PC-3 (cell line): ENCODE measurements around the gene ATG7.

Experiments used
- CTCF ChIP-seq: fragments of 300-600 bp; sonication (generic); conservative IDR thresholded peaks from 2 replicates; pipeline ENCODE4 v1.5.1; 2017; ENCODE audit warnings: antibody characterized with exemption, low read depth, mild to moderate bottlenecking, low read length
- EZH2 ChIP-seq: fragments of 300-600 bp; sonication (generic); IDR thresholded peaks from one replicate; pipeline ENCODE4 v1.6.1; 2017; ENCODE audit warnings: antibody characterized with exemption, mild to moderate bottlenecking, low read length; ENCODE audit not compliant: unreplicated experiment
- EZH2phosphoT487 ChIP-seq: fragments of 300-600 bp; sonication (generic); IDR thresholded peaks from 2 replicates; pipeline ENCODE4 v1.6.1; 2018; ENCODE audit warnings: mild to moderate bottlenecking, antibody characterized with exemption, low read length, borderline replicate concordance

DNA sequence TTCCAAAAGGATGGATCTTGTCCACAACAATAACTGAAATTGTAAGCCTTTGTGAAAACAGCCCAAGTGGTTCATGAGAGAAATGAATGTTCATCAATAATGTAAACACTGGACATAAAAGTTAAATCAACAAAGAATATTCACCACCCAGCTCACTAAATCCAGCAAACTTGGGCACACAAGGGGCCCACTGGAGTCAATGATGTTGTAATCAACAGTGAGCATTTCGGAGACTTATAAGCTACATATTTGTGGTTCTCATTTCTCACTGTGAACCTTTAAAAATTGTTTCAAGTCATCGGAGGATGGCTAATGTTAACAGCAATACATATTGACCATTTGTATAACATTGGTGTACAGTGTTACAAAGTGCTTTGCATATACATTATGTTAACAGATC is 308.4 kb downstream of the ATG7 start:
- no peak for TF ChIP-seq CTCF
- no peak for TF ChIP-seq EZH2phosphoT487
- TF ChIP-seq EZH2 = no peak
